HepG2 (cell line): Measurements from ENCODE around the gene LRRC3. TPM values are rescaled to one million over a fixed set of nuclear protein-coding genes. Genes with fewer than 3 reads are reported as not detected.
A peak's percentile ranks its signal among the peaks of the same experiment; 100 is the strongest.

Experiments used
- BRD4 ChIP-seq: sonication (generic); formaldehyde crosslinking; IDR thresholded peaks from 2 replicates; pipeline ENCODE4 v1.4.0; 2020; ENCODE audit warnings: missing genetic modification reagents
- FOXO1 ChIP-seq: sonication (generic); formaldehyde crosslinking; IDR thresholded peaks from 2 replicates; pipeline ENCODE4 v1.4.0; 2020; ENCODE audit warnings: missing genetic modification reagents
- GLI4 ChIP-seq: sonication (generic); formaldehyde crosslinking; IDR thresholded peaks from 2 replicates; pipeline ENCODE4 v1.5.1; 2020; ENCODE audit warnings: missing genetic modification reagents, mild to moderate bottlenecking, moderate library complexity, borderline replicate concordance
- HDAC1 ChIP-seq: sonication (generic); formaldehyde crosslinking; IDR thresholded peaks from 2 replicates; pipeline ENCODE4 v1.5.1; 2020; ENCODE audit warnings: mild to moderate bottlenecking, missing genetic modification reagents
- KDM3A ChIP-seq: IDR thresholded peaks from 2 replicates; pipeline ENCODE4 v1.6.1; 2018; ENCODE audit warnings: low read depth, missing compliant biosample characterization
- LBX2 ChIP-seq: sonication (generic); formaldehyde crosslinking; IDR thresholded peaks from 2 replicates; pipeline ENCODE4 v1.5.0; 2020; ENCODE audit warnings: missing genetic modification reagents, mild to moderate bottlenecking, borderline replicate concordance
- PAF1 ChIP-seq: IDR thresholded peaks from 2 replicates; pipeline ENCODE4 v1.6.1; 2016; ENCODE audit warnings: missing genetic modification reagents, missing compliant biosample characterization
- PHB2 ChIP-seq: fragments of 450-650 bp; IDR thresholded peaks from 2 replicates; pipeline ENCODE4 v1.6.1; 2018; ENCODE audit not compliant: partially characterized antibody
- SAP130 ChIP-seq: IDR thresholded peaks from 2 replicates; pipeline ENCODE4 v1.6.1; 2016; ENCODE audit warnings: low read depth
- SOX6 ChIP-seq, 2 experiments: fragments of 450-650 bp in 1 of 2; sonication (generic) in 1 of 2; formaldehyde crosslinking in 1 of 2; IDR thresholded peaks; 2 replicates each; pipeline versions ENCODE4 v1.4.0 to v1.6.1; 2017 to 2020; ENCODE audit warnings: antibody characterized with exemption in 1 of 2, mild to moderate bottlenecking in 1 of 2, missing genetic modification reagents in 1 of 2
- SP1 ChIP-seq, 2 experiments: fragments of 450-650 bp in 1 of 2; sonication (generic) in 1 of 2; formaldehyde crosslinking in 1 of 2; IDR thresholded peaks; 2 replicates each; pipeline versions ENCODE4 v1.4.0 to v1.6.1; 2016 to 2020; ENCODE audit warnings: missing genetic modification reagents in 1 of 2
- SP4 ChIP-seq: sonication (generic); formaldehyde crosslinking; IDR thresholded peaks from 2 replicates; pipeline ENCODE4 v1.8.1; 2023; ENCODE audit warnings: mild to moderate bottlenecking, missing genetic modification reagents
- SP5 ChIP-seq: IDR thresholded peaks from 2 replicates; pipeline ENCODE4 v1.6.1; 2016; ENCODE audit warnings: low read depth, borderline replicate concordance
- TARDBP ChIP-seq: sonication (generic); formaldehyde crosslinking; IDR thresholded peaks from 2 replicates; pipeline ENCODE4 v1.8.0; 2022; ENCODE audit warnings: mild to moderate bottlenecking, missing genetic modification reagents
- TBL1XR1 ChIP-seq: fragments of 150-350 bp; IDR thresholded peaks from 2 replicates; pipeline ENCODE4 v1.6.1; 2014; ENCODE audit warnings: borderline replicate concordance, low read length; ENCODE audit not compliant: partially characterized antibody
- TBP ChIP-seq: sonication (generic); formaldehyde crosslinking; IDR thresholded peaks from 2 replicates; pipeline ENCODE4 v1.5.0; 2020; ENCODE audit warnings: missing genetic modification reagents
- U2AF2 ChIP-seq: fragments of 200-400 bp; formaldehyde crosslinking; IDR thresholded peaks from 2 replicates; pipeline ENCODE4 v1.6.1; 2017; ENCODE audit warnings: low read depth, mild to moderate bottlenecking, low read length
- ZNF33A ChIP-seq: sonication (generic); formaldehyde crosslinking; IDR thresholded peaks from 2 replicates; pipeline ENCODE4 v1.5.1; 2020; ENCODE audit warnings: missing genetic modification reagents, mild to moderate bottlenecking, moderate library complexity, borderline replicate concordance
- ZNF34 ChIP-seq: sonication (generic); formaldehyde crosslinking; IDR thresholded peaks from 2 replicates; pipeline ENCODE4 v1.4.0; 2020; ENCODE audit warnings: mild to moderate bottlenecking, missing genetic modification reagents, borderline replicate concordance
- ZNF367 ChIP-seq: sonication (generic); formaldehyde crosslinking; IDR thresholded peaks from 2 replicates; pipeline ENCODE4 v1.4.0; 2020; ENCODE audit warnings: missing genetic modification reagents, borderline replicate concordance
- ZNF451 ChIP-seq: sonication (generic); formaldehyde crosslinking; IDR thresholded peaks from 2 replicates; pipeline ENCODE4 v1.5.0; 2020; ENCODE audit warnings: mild to moderate bottlenecking, missing genetic modification reagents
- ZNF530 ChIP-seq: sonication (generic); formaldehyde crosslinking; IDR thresholded peaks from 2 replicates; pipeline ENCODE4 v1.5.0; 2020; ENCODE audit warnings: low read depth, mild to moderate bottlenecking, missing genetic modification reagents
- ZNF543 ChIP-seq: sonication (generic); formaldehyde crosslinking; IDR thresholded peaks from 2 replicates; pipeline ENCODE4 v1.4.0; 2020; ENCODE audit warnings: mild to moderate bottlenecking, missing genetic modification reagents
- polyA plus RNA-seq, 8 experiments: library from polyadenylated mRNA; depleted of rRNA in 3 of 8; stranded (reverse) in 7 of 8; unstranded in 1 of 8; fragments of >200 nt; fragmentation: Illumina TruSeq in 4 of 8; extraction: Trizol in 4 of 8; gene quantifications; 2 replicates each; pipeline versions ENCODE4 v1.2.1 to v1.2.3, GENCODE V29; 2011 to 2016; ENCODE audit warnings: low read depth in 4 of 8, missing spikeins in 1 of 8, mixed read lengths in 1 of 8; ENCODE audit not compliant: insufficient read depth in 1 of 8
- total RNA-seq, 5 experiments: library from RNA; depleted of rRNA; stranded (reverse); fragments of >200 nt; fragmentation: Illumina TruSeq; extraction: Trizol; gene quantifications; 2 replicates each; pipeline ENCODE4 v1.2.3, GENCODE V29; 2016; ENCODE audit warnings: low read depth in 1 of 5
- TF ChIP-seq, protein P1 (sequence below): sonication (generic); formaldehyde crosslinking; IDR thresholded peaks from 2 replicates; pipeline ENCODE4 v1.4.0; 2020; ENCODE audit warnings: missing genetic modification reagents; ENCODE audit errors: not compliant biosample characterization
- TF ChIP-seq, protein P2 (sequence below): sonication (generic); formaldehyde crosslinking; IDR thresholded peaks from 2 replicates; pipeline ENCODE4 v1.4.0; 2020; ENCODE audit warnings: missing genetic modification reagents

LRRC3 gene
- total and polyA plus RNA-seq, 2 of the 13 experiments (the other 11 are each of a cell fraction or from before 2014, with no cell fraction given), result 4.8 to 16.5 TPM

DNA sequence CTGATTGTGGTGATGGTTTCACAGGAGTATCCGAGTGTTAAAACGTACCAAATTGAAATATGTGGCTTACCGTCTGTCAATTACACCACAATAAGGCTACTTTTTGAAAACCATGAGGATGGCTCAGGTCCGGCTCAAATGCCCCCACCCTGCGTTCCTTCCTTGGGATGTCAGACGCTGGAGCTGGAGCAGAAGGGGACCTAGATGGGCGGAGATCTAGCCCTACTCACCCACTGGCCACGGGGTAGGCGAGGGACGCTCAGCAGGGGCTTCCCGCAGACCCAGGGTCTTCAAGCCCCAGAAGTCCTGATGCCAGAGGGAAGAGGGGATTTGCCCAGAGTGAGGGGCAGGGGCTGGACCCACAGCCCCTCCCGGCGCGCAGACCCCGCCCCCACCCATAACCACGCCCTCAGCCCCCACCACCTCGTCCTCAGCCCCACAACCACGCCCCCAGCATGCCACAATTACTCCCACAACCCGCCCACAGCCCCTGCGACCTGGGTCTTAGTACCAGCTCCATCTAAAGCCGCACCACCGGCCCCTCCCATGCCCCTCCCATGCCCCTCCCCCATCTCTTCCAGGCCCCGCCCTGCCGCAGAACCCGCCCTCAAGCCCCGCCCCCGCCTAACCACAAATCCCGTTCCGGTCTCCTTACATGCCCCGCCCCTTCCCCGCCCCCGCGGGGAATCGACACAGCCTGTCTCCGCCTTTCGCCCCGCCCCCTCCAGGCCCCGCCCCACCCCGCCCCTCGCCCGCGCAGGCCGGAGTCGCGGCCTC lies at the start of gene LRRC3 (continued):
- TF ChIP-seq, protein P1, sequence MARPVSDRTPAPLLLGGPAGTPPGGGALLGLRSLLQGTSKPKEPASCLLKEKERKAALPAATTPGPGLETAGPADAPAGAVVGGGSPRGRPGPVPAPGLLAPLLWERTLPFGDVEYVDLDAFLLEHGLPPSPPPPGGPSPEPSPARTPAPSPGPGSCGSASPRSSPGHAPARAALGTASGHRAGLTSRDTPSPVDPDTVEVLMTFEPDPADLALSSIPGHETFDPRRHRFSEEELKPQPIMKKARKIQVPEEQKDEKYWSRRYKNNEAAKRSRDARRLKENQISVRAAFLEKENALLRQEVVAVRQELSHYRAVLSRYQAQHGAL (CRISPR knock-in tag), result no peak
- no peak for TF ChIP-seq HDAC1 (CRISPR knock-in tag)
- TF ChIP-seq ZNF34 (CRISPR knock-in tag), result no peak
- TF ChIP-seq TARDBP (CRISPR knock-in tag), result no peak
- TF ChIP-seq ZNF367, result no peak
- no peak for TF ChIP-seq ZNF530 (CRISPR knock-in tag)
- no peak for TF ChIP-seq GLI4 (CRISPR knock-in tag)
- TF ChIP-seq PHB2, result no peak
- no peak for TF ChIP-seq ZNF451 (CRISPR knock-in tag)
- TF ChIP-seq ZNF543 (CRISPR knock-in tag), result no peak
- TF ChIP-seq SP5 (CRISPR knock-in tag), result 0 out of 2 replicates have a peak, but pooled peaks have one; percentile 17
- TF ChIP-seq KDM3A (CRISPR knock-in tag), result no peak
- TF ChIP-seq PAF1, result no peak
- peak; percentile 87; the same call in 1 of the 2 replicates for TF ChIP-seq SP1 (IDR thresholded peaks at IDR 0.05)
- TF ChIP-seq SP1 (CRISPR knock-in tag; IDR thresholded peaks at IDR 0.05), result peak; percentile 67
- TF ChIP-seq SOX6 (IDR thresholded peaks at IDR 0.05), result no peak
- no peak for TF ChIP-seq SOX6 (CRISPR knock-in tag; IDR thresholded peaks at IDR 0.05)
- TF ChIP-seq FOXO1 (CRISPR knock-in tag), result no peak
- no peak for TF ChIP-seq U2AF2
- TF ChIP-seq SAP130 (CRISPR knock-in tag), result peak; percentile 17; the same call in 1 of the 2 replicates
- peak; percentile 94 for TF ChIP-seq SP4 (CRISPR knock-in tag)
- TF ChIP-seq TBL1XR1, result no peak
- no peak for TF ChIP-seq TBP (CRISPR knock-in tag)
- TF ChIP-seq, protein P2, sequence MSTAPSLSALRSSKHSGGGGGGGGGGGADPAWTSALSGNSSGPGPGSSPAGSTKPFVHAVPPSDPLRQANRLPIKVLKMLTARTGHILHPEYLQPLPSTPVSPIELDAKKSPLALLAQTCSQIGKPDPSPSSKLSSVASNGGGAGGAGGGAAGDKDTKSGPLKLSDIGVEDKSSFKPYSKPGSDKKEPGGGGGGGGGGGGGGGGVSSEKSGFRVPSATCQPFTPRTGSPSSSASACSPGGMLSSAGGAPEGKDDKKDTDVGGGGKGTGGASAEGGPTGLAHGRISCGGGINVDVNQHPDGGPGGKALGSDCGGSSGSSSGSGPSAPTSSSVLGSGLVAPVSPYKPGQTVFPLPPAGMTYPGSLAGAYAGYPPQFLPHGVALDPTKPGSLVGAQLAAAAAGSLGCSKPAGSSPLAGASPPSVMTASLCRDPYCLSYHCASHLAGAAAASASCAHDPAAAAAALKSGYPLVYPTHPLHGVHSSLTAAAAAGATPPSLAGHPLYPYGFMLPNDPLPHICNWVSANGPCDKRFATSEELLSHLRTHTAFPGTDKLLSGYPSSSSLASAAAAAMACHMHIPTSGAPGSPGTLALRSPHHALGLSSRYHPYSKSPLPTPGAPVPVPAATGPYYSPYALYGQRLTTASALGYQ (CRISPR knock-in tag), result no peak
- TF ChIP-seq LBX2 (CRISPR knock-in tag), result no peak
- TF ChIP-seq BRD4 (CRISPR knock-in tag), result no peak
- TF ChIP-seq ZNF33A (CRISPR knock-in tag), result no peak
